GM12878 (cell line): ENCODE results near the gene NFE2L3. TPM values are rescaled to one million over a fixed set of nuclear protein-coding genes. Genes with fewer than 3 reads are reported as not detected.

Experiments used
- ATAC-seq: fragments of 200-7000 bp; cut with Tn5 transposase; 3 replicates; pipeline ENCODE4 v1.9.1; 2020; ENCODE audit warnings: mild to moderate bottlenecking, moderate library complexity
- BruUV-seq: library from RNA; stranded (reverse); fragments of 400-500 nt; replicated peaks from 2 replicates; lab custom pipeline; 2021; lab: Mats Ljungman, UMichigan
- CTCF ChIA-PET: fragments of 300-600 bp; sonication (Branson Sonifier 250); formaldehyde crosslinking; extraction: SDS; loops from one replicate; lab custom pipeline; 2021; ENCODE audit warnings: inconsistent platforms; lab: Yijun Ruan, JAX
- POLR2A ChIA-PET: fragments of 350-600 bp; formaldehyde crosslinking; extraction: SDS; loops from one replicate; lab custom pipeline; 2021; ENCODE audit warnings: inconsistent platforms; lab: Charles Lee
- RAD21 ChIA-PET: fragments of 300-600 bp; sonication (Branson Sonifier 250); formaldehyde crosslinking; loops from one replicate; lab custom pipeline; 2023; ENCODE audit warnings: antibody characterized with exemption; ENCODE audit not compliant: unreplicated experiment; lab: Charles Lee
- SMC1A ChIA-PET: fragments of 300-600 bp; sonication (Branson Sonifier 250); formaldehyde crosslinking; loops from one replicate; lab custom pipeline; 2023; ENCODE audit not compliant: unreplicated experiment, uncharacterized antibody; lab: Charles Lee
- DNase-seq: peaks from one replicate; pipeline ENCODE4 v3.0.0-alpha.2; 2011; ENCODE audit warnings: low read depth, low spot score
- FAIRE-seq: peaks from 3 replicates; lab custom pipeline; 2011; peaks lifted over from hg19 to GRCh38; lab: Jason Lieb, UNC
- H2AFZ ChIP-seq: 2 replicates; pipeline ENCODE4 v1.6.0; 2011; ENCODE audit warnings: low read depth, low read length, control low read depth; ENCODE audit not compliant: control insufficient read depth
- H3K27ac ChIP-seq: 2 replicates; pipeline ENCODE4 v1.5.1; 2011; ENCODE audit warnings: control low read depth; ENCODE audit not compliant: control insufficient read depth, insufficient read depth
- H3K27me3 ChIP-seq, 2 experiments: replicated peaks in 1 of 2; 2 replicates each; pipeline versions ENCODE4 v1.6.0 to v1.6.1; 2011; ENCODE audit warnings: low read length in 1 of 2; ENCODE audit not compliant: control insufficient read depth in 2 of 2, insufficient read depth in 2 of 2
- H3K36me3 ChIP-seq, 2 experiments: 2 replicates each; pipeline ENCODE4 v1.5.1; 2011; ENCODE audit warnings: low read length in 1 of 2; ENCODE audit not compliant: control insufficient read depth in 2 of 2, insufficient read depth in 2 of 2
- H3K4me1 ChIP-seq: 2 replicates; pipeline ENCODE4 v1.6.1; 2011; ENCODE audit warnings: mild to moderate bottlenecking, low read length, moderate library complexity, mixed read lengths; ENCODE audit not compliant: control insufficient read depth, insufficient read depth
- H3K4me2 ChIP-seq: 2 replicates; pipeline ENCODE4 v1.6.0; 2011; ENCODE audit warnings: control low read depth; ENCODE audit not compliant: control insufficient read depth, insufficient read depth
- H3K4me3 ChIP-seq: fragments of 200-600 bp; sonication (generic); 2 replicates; pipeline ENCODE4 v1.5.1; 2016
- H3K79me2 ChIP-seq: 2 replicates; pipeline ENCODE4 v1.6.0; 2011; ENCODE audit warnings: low read length; ENCODE audit not compliant: control insufficient read depth, insufficient read depth
- H3K9ac ChIP-seq: 2 replicates; pipeline ENCODE4 v1.8.0; 2011; ENCODE audit warnings: low read length, control low read depth, mixed read lengths; ENCODE audit not compliant: control insufficient read depth, insufficient read depth
- H3K9me3 ChIP-seq: replicated peaks from 3 replicates; pipeline ENCODE4 v1.5.1; 2011; ENCODE audit warnings: mild to moderate bottlenecking, low read length; ENCODE audit not compliant: control insufficient read depth, insufficient read depth
- H4K20me1 ChIP-seq: 2 replicates; pipeline ENCODE4 v1.6.0; 2011; ENCODE audit not compliant: control insufficient read depth, insufficient read depth
- BACH1 ChIP-seq: fragments of 450-650 bp; IDR thresholded peaks from 2 replicates; pipeline ENCODE4 v1.6.1; 2017; ENCODE audit warnings: mild to moderate bottlenecking, borderline replicate concordance
- GABPA ChIP-seq: IDR thresholded peaks from 2 replicates; pipeline ENCODE4 v1.6.1; 2014; ENCODE audit warnings: antibody characterized with exemption, low read depth, mild to moderate bottlenecking, inconsistent platforms
- LARP7 ChIP-seq: fragments of 450-650 bp; IDR thresholded peaks from 2 replicates; pipeline ENCODE4 v1.6.1; 2017; ENCODE audit warnings: mild to moderate bottlenecking
- MYC ChIP-seq: IDR thresholded peaks from 2 replicates; pipeline ENCODE4 v1.6.1; 2011; ENCODE audit warnings: mild to moderate bottlenecking, low read length, moderate library complexity, inconsistent platforms; ENCODE audit not compliant: insufficient read depth, insufficient replicate concordance, insufficient read length, severe bottlenecking
- NFIC ChIP-seq: IDR thresholded peaks from 2 replicates; pipeline ENCODE4 v1.6.1; 2012; ENCODE audit warnings: low read depth, mild to moderate bottlenecking, inconsistent platforms, low read length, moderate library complexity
- POU2F2 ChIP-seq: IDR thresholded peaks from 3 replicates; pipeline ENCODE4 v1.6.1; 2011; ENCODE audit warnings: low read depth, mild to moderate bottlenecking, low read length, borderline replicate concordance
- RBBP5 ChIP-seq: fragments of 200-600 bp; sonication (generic); conservative IDR thresholded peaks from 2 replicates; pipeline ENCODE4 v1.6.1; 2016
- SIN3A ChIP-seq: IDR thresholded peaks from 2 replicates; pipeline ENCODE4 v1.6.1; 2012; ENCODE audit warnings: low read depth, low read length, improper control_type of control experiment
- ZBED1 ChIP-seq: IDR thresholded peaks from 2 replicates; pipeline ENCODE4 v1.6.1; 2016; ENCODE audit warnings: borderline replicate concordance
- WGBS: methylation state at CpG from one replicate; pipeline ENCODE4 v1.1.6; 2016; ENCODE audit warnings: low lambda C conversion rate; ENCODE audit not compliant: insufficient replicate concordance, insufficient coverage; ENCODE audit errors: missing lambda C conversion rate; 5-methylcytosine and 5-hydroxymethylcytosine counted together
- in situ Hi-C: fragments of 300-500 bp; cut with MboI; formaldehyde crosslinking; loops from 9 replicates; pipeline ENCODE4 v1.14.3; 2018; ENCODE audit warnings: mixed read lengths
- intact Hi-C: fragments of 100-400 bp; cut with micrococcal nuclease; formaldehyde crosslinking; loops from one replicate; pipeline ENCODE4 v1.14.2; 2022; ENCODE audit not compliant: unreplicated experiment
- polyA plus RNA-seq, 11 experiments: library from polyadenylated mRNA; depleted of rRNA in 4 of 11; unstranded in 6 of 11; stranded (reverse) in 5 of 11; fragments of >200 nt; fragmentation: Nextera tagmentation in 4 of 11; fragmentation: Illumina TruSeq in 1 of 11; extraction: Ambion mirVana in 4 of 11; extraction: Trizol in 1 of 11; gene quantifications; 1 replicate in 1 of 11; 2 replicates in 10 of 11; pipeline versions ENCODE4 v1.2.1 to v1.2.3, GENCODE V29; 2011 to 2016; ENCODE audit warnings: inconsistent platforms in 2 of 11, missing spikeins in 2 of 11, low read depth in 1 of 11
- total RNA-seq, 4 experiments: library from RNA; depleted of rRNA in 3 of 4; stranded (reverse); fragments of >200 nt in 3 of 4; fragmentation: Illumina TruSeq in 1 of 4; extraction: Trizol in 1 of 4; gene quantifications; 2 replicates each; pipeline versions ENCODE4 v1.2.1 to v1.2.3, GENCODE V29; 2013 to 2021
- TF ChIP-seq, protein P1 (sequence below): IDR thresholded peaks from 2 replicates; pipeline ENCODE4 v1.6.1; 2012; ENCODE audit warnings: low read length, inconsistent platforms
- TF ChIP-seq, protein P2 (sequence below): fragments of 450-650 bp; IDR thresholded peaks from 2 replicates; pipeline ENCODE4 v1.6.1; 2017; ENCODE audit warnings: antibody characterized with exemption, mild to moderate bottlenecking, moderate library complexity
- TF ChIP-seq, protein P3 (sequence below): fragments of 450-650 bp; IDR thresholded peaks from 2 replicates; pipeline ENCODE4 v1.6.1; 2017; ENCODE audit warnings: low read depth, mild to moderate bottlenecking, moderate library complexity

The NFE2L3 gene
- total and polyA plus RNA-seq, 10 of the 15 experiments (the other 5 are each of a cell fraction or from before 2014, with no cell fraction given) = 4.4 to 34.9 (median 13.0) TPM

DNA sequence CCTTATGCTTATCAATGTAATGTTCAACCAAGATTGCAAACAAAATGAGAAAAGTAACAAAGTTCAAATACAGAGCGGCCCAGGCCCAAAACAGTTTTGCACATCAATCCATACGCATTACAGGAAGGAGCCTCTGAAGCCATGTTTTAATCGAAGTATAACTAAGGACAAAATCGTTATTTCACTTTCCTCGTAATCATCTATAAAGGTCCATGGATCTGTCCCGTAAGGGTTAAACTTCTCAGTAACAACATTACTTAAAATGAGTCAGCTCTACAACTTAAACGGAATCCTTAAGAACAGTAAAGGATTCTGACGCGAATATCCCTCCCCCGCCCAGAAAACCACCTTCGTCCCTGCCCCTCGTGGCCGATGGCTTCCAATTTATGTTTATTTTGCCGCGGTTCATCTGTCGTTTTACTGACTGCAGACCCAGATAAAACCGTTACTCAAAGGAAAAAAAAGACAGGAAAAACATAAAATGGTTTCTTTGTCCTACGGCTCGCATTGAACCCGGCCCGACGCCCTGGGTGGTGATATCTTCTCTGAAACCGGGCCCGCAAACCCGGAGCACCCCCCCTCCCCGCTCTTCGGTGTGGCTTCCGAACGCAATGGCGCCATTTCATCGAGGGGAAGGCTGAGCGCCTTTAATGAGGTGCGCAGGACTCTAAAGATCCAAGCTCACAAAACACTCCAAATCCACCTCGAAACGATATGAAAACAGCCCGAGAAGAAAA, 47.5 kb downstream of the NFE2L3 start (continued):
- TF ChIP-seq, protein P1, sequence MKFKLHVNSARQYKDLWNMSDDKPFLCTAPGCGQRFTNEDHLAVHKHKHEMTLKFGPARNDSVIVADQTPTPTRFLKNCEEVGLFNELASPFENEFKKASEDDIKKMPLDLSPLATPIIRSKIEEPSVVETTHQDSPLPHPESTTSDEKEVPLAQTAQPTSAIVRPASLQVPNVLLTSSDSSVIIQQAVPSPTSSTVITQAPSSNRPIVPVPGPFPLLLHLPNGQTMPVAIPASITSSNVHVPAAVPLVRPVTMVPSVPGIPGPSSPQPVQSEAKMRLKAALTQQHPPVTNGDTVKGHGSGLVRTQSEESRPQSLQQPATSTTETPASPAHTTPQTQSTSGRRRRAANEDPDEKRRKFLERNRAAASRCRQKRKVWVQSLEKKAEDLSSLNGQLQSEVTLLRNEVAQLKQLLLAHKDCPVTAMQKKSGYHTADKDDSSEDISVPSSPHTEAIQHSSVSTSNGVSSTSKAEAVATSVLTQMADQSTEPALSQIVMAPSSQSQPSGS = no peak

DNA sequence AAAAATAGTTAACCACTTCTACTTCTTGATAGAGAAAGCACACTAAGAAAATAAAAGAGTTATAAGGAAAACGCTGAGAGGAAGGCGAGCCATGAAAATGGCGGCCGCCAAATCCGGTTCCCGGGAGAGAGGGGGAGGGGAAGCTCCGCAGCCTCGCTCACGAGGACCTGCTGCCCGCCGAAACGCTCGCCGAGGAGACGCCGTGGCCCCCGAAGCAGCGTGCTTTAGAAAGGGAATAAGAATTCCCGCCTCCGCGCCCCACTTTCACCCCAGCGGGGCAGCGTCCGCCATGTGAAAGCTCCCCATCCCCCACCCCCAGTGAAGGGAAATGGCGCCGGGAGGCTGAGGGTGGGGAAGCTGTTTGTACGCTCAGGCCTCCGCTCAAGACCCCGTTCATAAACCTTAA, 48.0 kb downstream of the NFE2L3 start:
- DNase-seq (no peak), ATAC-seq (peak; percentile 46), FAIRE-seq (no peak)
- peak overlapping the region; percentile 94 for H3K27ac ChIP-seq
- no peaks in the 10 kb centered on the region; the same call in 2 of the 3 replicates for H3K9me3 ChIP-seq
- peaks cover 5% of the 10 kb centered on the region for H4K20me1 ChIP-seq
- peaks cover 90% of the 10 kb centered on the region for H3K79me2 ChIP-seq
- no peak overlapping the region for H2AFZ ChIP-seq
- BruUV-seq = no TSS peak
- H3K36me3 ChIP-seq = peaks cover 2 to 17% of the 10 kb centered on the region in 2 experiments
- intact Hi-C loops (loop anchor here (2.0 to 10.0 kb wide), 6 partner anchors 47 to 465 kb away; partner anchors contain the start of gene NFE2L3), in situ Hi-C loops (loop anchor here (5.0 kb wide), 1 partner anchor 92 kb away; the partner anchor contains the start of gene SNX10)
- H3K4me2 ChIP-seq = no peak overlapping the region
- peak overlapping the region; percentile 98 for H3K4me3 ChIP-seq
- SMC1A ChIA-PET = interaction anchor here (1.1 to 11.0 kb wide), 8 partner anchors 9 to 232 kb away, joined by 3 to 198 read pairs (median 6); partner anchors contain the start of gene NFE2L3
- CTCF ChIA-PET = interaction anchor here (0.7 to 13.1 kb wide), 7 partner anchors 11 to 306 kb away, joined by 3 to 203 read pairs (median 37); partner anchors contain the start of gene NFE2L3
- RAD21 ChIA-PET = interaction anchor here (1.2 to 12.7 kb wide), 8 partner anchors 33 to 306 kb away, joined by 5 to 164 read pairs (median 20); partner anchors contain the start of gene NFE2L3
- 0 out of 2 replicates have a peak, but pooled peaks cover 8% of the 10 kb centered on the region for H3K4me1 ChIP-seq
- POLR2A ChIA-PET = interaction anchor here (0.5 to 12.7 kb wide), 14 partner anchors 9 to 335 kb away, joined by 3 to 206 read pairs (median 4); partner anchors contain the start of gene NFE2L3
- under 1% methylated on average over 25 of the region's 29 CpGs for WGBS
- H3K27me3 ChIP-seq = no peaks in the 10 kb centered on the region
- peak overlapping the region; percentile 98 for H3K9ac ChIP-seq
- TF ChIP-seq RBBP5 (no peak), LARP7 (no peak; the same call in none of the 2 replicates), SIN3A (peak; percentile 38; the same call in 1 of the 2 replicates), BACH1 (peak; percentile 88), GABPA (0 out of 2 replicates have a peak, but pooled peaks have one; percentile 27), NFIC (peak; percentile 47; the same call in 1 of the 2 replicates), ZBED1 (no peak), POU2F2 (peak; percentile 29; the same call in 1 of the 3 replicates), MYC (peak; percentile 85)
- TF ChIP-seq, protein P2, sequence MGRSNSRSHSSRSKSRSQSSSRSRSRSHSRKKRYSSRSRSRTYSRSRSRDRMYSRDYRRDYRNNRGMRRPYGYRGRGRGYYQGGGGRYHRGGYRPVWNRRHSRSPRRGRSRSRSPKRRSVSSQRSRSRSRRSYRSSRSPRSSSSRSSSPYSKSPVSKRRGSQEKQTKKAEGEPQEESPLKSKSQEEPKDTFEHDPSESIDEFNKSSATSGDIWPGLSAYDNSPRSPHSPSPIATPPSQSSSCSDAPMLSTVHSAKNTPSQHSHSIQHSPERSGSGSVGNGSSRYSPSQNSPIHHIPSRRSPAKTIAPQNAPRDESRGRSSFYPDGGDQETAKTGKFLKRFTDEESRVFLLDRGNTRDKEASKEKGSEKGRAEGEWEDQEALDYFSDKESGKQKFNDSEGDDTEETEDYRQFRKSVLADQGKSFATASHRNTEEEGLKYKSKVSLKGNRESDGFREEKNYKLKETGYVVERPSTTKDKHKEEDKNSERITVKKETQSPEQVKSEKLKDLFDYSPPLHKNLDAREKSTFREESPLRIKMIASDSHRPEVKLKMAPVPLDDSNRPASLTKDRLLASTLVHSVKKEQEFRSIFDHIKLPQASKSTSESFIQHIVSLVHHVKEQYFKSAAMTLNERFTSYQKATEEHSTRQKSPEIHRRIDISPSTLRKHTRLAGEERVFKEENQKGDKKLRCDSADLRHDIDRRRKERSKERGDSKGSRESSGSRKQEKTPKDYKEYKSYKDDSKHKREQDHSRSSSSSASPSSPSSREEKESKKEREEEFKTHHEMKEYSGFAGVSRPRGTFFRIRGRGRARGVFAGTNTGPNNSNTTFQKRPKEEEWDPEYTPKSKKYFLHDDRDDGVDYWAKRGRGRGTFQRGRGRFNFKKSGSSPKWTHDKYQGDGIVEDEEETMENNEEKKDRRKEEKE = no peak
- TF ChIP-seq, protein P1 = 0 out of 2 replicates have a peak, but pooled peaks have one; percentile 10
- TF ChIP-seq, protein P3, sequence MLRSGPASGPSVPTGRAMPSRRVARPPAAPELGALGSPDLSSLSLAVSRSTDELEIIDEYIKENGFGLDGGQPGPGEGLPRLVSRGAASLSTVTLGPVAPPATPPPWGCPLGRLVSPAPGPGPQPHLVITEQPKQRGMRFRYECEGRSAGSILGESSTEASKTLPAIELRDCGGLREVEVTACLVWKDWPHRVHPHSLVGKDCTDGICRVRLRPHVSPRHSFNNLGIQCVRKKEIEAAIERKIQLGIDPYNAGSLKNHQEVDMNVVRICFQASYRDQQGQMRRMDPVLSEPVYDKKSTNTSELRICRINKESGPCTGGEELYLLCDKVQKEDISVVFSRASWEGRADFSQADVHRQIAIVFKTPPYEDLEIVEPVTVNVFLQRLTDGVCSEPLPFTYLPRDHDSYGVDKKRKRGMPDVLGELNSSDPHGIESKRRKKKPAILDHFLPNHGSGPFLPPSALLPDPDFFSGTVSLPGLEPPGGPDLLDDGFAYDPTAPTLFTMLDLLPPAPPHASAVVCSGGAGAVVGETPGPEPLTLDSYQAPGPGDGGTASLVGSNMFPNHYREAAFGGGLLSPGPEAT = 0 out of 2 replicates have a peak, but pooled peaks have one; percentile 9
